Panc1 (cell line): ENCODE data around the gene TRIM25. TPM values are rescaled to one million over a fixed set of nuclear protein-coding genes. Genes with fewer than 3 reads are reported as not detected.

ENCODE experiments used
- ATAC-seq: fragments of 200-7000 bp; cut with Tn5 transposase; 2 replicates; pipeline ENCODE4 v1.9.1; 2020; ENCODE audit warnings: mild to moderate bottlenecking, moderate library complexity
- BruUV-seq: library from RNA; stranded (reverse); fragments of 400-500 nt; replicated peaks from 2 replicates; lab custom pipeline; 2021; lab: Mats Ljungman, UMichigan
- CTCF ChIA-PET: fragments of 300-600 bp; sonication (Branson Sonifier 250); formaldehyde crosslinking; loops from one replicate; lab custom pipeline; 2022; ENCODE audit warnings: antibody characterized with exemption; lab: Charles Lee
- POLR2A ChIA-PET: fragments of 300-600 bp; sonication (Branson Sonifier 250); formaldehyde crosslinking; loops from one replicate; lab custom pipeline; 2022; ENCODE audit warnings: antibody characterized with exemption; lab: Charles Lee
- DNase-seq: peaks from one replicate; pipeline ENCODE4 v3.0.0-alpha.2; 2010; ENCODE audit warnings: low read depth, low spot score
- H3K27ac ChIP-seq: 2 replicates; pipeline ENCODE4 v1.5.1; 2011; ENCODE audit warnings: mild to moderate bottlenecking, low read length, inconsistent platforms
- H3K27me3 ChIP-seq: fragments of 200-500 bp; sonication (Bioruptor generic); 2 replicates; pipeline ENCODE4 v1.6.0; 2014; ENCODE audit warnings: low read length, inconsistent platforms; ENCODE audit not compliant: control insufficient read depth, insufficient read depth
- H3K36me3 ChIP-seq: fragments of 200-500 bp; sonication (Bioruptor generic); 2 replicates; pipeline ENCODE4 v1.5.1; 2014; ENCODE audit warnings: inconsistent platforms, mild to moderate bottlenecking, low read length, moderate library complexity; ENCODE audit not compliant: control insufficient read depth, insufficient read depth
- H3K4me1 ChIP-seq: 2 replicates; pipeline ENCODE4 v1.5.1; 2011; ENCODE audit warnings: inconsistent platforms, mild to moderate bottlenecking, low read length, moderate library complexity; ENCODE audit not compliant: control insufficient read depth, insufficient read depth
- H3K4me3 ChIP-seq, 2 experiments: 2 replicates each; pipeline ENCODE4 v1.5.1; 2011 to 2012; ENCODE audit warnings: low read depth in 2 of 2, low read length in 2 of 2, mild to moderate bottlenecking in 2 of 2, inconsistent platforms in 1 of 2, moderate library complexity in 1 of 2
- H3K9me3 ChIP-seq: fragments of 200-500 bp; sonication (Bioruptor generic); 2 replicates; pipeline ENCODE4 v1.5.1; 2014; ENCODE audit warnings: low read depth, mild to moderate bottlenecking, inconsistent platforms, low read length, moderate library complexity; ENCODE audit not compliant: control insufficient read depth, insufficient read depth
- CTCF ChIP-seq: fragments of 450-650 bp; IDR thresholded peaks from 2 replicates; pipeline ENCODE4 v1.5.1; 2017; ENCODE audit warnings: mild to moderate bottlenecking
- POLR2AphosphoS5 ChIP-seq: IDR thresholded peaks from 2 replicates; pipeline ENCODE4 v1.6.1; 2012; ENCODE audit warnings: mild to moderate bottlenecking, low read depth, low read length, moderate library complexity
- REST ChIP-seq, 2 experiments: IDR thresholded peaks; 2 replicates each; pipeline ENCODE4 v1.6.1; 2011 to 2012; ENCODE audit warnings: low read depth in 2 of 2, control low read depth in 1 of 2, low read length in 1 of 2, mild to moderate bottlenecking in 1 of 2, moderate library complexity in 1 of 2; ENCODE audit not compliant: insufficient read depth in 1 of 2
- SIN3A ChIP-seq: IDR thresholded peaks from 2 replicates; pipeline ENCODE4 v1.6.1; 2012; ENCODE audit warnings: low read depth, mild to moderate bottlenecking, low read length, moderate library complexity, borderline replicate concordance; ENCODE audit not compliant: insufficient read depth
- TCF7L2 ChIP-seq: IDR thresholded peaks from 2 replicates; pipeline ENCODE4 v1.6.1; 2011; ENCODE audit warnings: mild to moderate bottlenecking, low read depth, low read length, inconsistent platforms
- in situ Hi-C: cut with HindIII; loops from 2 replicates; pipeline ENCODE4 v1.10.0; 2016; ENCODE audit warnings: low sequenced_read_pairs, low pct_unique_long_range_greater_than_20kb
- intact Hi-C: fragments of 100-400 bp; cut with micrococcal nuclease; formaldehyde crosslinking; loops from one replicate; pipeline ENCODE4 v1.10.0; 2022; ENCODE audit not compliant: unreplicated experiment
- total RNA-seq: library from RNA; stranded (reverse); gene quantifications from one replicate; pipeline ENCODE4 v1.2.1, GENCODE V29; 2021; ENCODE audit not compliant: unreplicated experiment

The TRIM25 gene
- total RNA-seq, 1 experiment from 2014 or later = 73.2 TPM

DNA sequence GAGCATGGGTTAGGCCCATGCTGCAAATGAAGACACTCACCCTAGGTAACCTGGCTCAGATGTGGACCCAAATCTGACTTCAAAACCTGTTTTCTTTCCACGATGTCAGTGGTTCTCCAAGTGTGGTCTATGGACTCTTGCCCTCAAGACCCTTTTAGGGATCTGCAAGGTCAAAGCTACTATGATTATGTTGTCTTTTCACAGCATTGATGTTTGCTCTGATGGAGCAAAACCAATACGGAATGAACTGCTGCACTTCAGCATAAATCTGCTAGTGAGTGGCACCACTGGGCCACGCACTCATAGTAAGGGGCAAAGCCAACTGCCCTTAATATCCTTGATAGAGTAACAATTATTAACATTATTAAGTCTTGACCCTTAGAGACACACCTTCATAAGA lies 21.6 kb upstream of the TRIM25 start:
- ChIA-PET POLR2A (no interaction called here), CTCF (no interaction called here)
- Histone ChIP-seq H3K36me3 (peaks cover 4% of the 10 kb centered on the region; the same call in 1 of the 2 replicates), H3K4me3 (no peak overlapping the region), H3K9me3 (peaks cover 8% of the 10 kb centered on the region; the same call in 1 of the 2 replicates), H3K27me3 (no peaks in the 10 kb centered on the region), H3K27ac (no peak overlapping the region), H3K4me1 (peaks cover 7% of the 10 kb centered on the region)
- in situ Hi-C loops = no loop called here
- DNase-seq (no peak), ATAC-seq (no peak)
- intact Hi-C loops = no loop called here
- TF ChIP-seq POLR2AphosphoS5 = no peak
- TF ChIP-seq TCF7L2 = no peak
- TF ChIP-seq CTCF = no peak
- TF ChIP-seq SIN3A = no peak
- no peak for TF ChIP-seq REST (IDR thresholded peaks at IDR 0.05; ENCODE audit: insufficient read depth in 1 of 2, low read depth in 2 of 2, low read length in 1 of 2)
- BruUV-seq = no TSS peak

DNA sequence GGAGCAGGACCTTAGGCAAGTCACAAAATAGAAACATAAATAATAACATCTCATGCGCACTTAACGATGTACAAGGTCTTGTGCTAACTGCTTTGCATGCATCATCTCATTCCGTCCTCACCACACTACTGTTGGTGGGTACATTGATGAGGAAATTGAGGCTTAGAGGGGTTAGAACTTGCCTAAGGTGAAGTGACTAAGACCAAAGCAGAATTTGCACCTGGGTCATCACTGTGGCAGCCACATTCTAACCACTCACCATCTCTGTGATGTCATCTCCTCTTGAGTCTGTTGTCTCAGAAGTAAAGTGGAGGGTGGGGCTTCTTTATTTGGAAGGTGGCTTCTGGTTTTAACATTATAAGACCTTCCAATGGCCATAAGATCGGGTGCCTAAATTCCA lies 20.4 kb upstream of the TRIM25 start:
- no peak for TF ChIP-seq SIN3A
- no peak for TF ChIP-seq POLR2AphosphoS5
- BruUV-seq = no TSS peak
- DNase-seq (no peak), ATAC-seq (no peak)
- ChIA-PET POLR2A (no interaction called here), CTCF (no interaction called here)
- Histone ChIP-seq H3K36me3 (0 out of 2 replicates have a peak, but pooled peaks cover 4% of the 10 kb centered on the region), H3K4me3 (no peak overlapping the region), H3K9me3 (peaks cover 20% of the 10 kb centered on the region; the same call in 1 of the 2 replicates), H3K4me1 (peaks cover 7% of the 10 kb centered on the region), H3K27me3 (no peaks in the 10 kb centered on the region), H3K27ac (no peak overlapping the region)
- intact Hi-C loops = no loop called here
- in situ Hi-C loops = no loop called here

DNA sequence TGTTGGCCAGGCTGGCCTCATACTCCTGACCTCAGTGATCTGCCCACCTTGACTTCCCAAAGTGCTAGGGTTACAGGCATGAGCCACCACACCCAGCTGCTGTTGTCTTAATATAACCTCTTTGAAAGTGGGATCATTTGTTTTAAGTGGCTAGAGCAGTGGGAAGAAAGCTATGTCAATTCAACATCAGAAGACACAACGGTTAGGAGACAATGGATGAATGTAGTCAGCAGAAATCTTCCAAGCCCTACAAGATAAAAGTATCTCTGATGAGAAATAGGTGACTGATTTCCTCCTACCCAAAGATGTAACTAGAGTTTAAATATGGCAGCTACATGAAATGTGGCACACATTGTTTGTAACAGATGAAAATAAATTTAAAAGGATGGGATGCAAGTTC lies 20.0 kb upstream of the TRIM25 start:
- no TSS peak for BruUV-seq
- ChIA-PET CTCF (no interaction called here), POLR2A (no interaction called here)
- ATAC-seq = no peak
- Histone ChIP-seq H3K4me3 (no peak overlapping the region), H3K27ac (no peak overlapping the region), H3K27me3 (no peaks in the 10 kb centered on the region), H3K9me3 (peaks cover 24% of the 10 kb centered on the region; the same call in 1 of the 2 replicates), H3K36me3 (0 out of 2 replicates have a peak, but pooled peaks cover 4% of the 10 kb centered on the region), H3K4me1 (peaks cover 7% of the 10 kb centered on the region)
- TF ChIP-seq CTCF (no peak), REST (IDR thresholded peaks at IDR 0.05; ENCODE audit: insufficient read depth in 1 of 2, low read depth in 2 of 2, low read length in 1 of 2) (no peak), SIN3A (no peak), POLR2AphosphoS5 (no peak), TCF7L2 (no peak)
- DNase-seq = no peak
- in situ Hi-C loops (no loop called here), intact Hi-C loops (no loop called here)
